ENCODE results near the gene PCBP3.
"Not testable (repeated sequence)": the region's sequence is repeated elsewhere in the genome, so short reads cannot be mapped to it uniquely, and the experiment has no call there.

GRCh38 chr21:45952527-45952926 is 309.0 kb downstream of the PCBP3 start:
- TF ChIP-seq POLR2A, CTCF (IDR thresholded peaks at IDR 0.05): not testable (repeated sequence)
